SK-N-SH treated with all-trans-retinoic acid at 6 μM for 48 hours (cell line): ENCODE measurements around the gene MRGPRE.

Source experiments
- ATAC-seq: fragments of 200-7000 bp; cut with Tn5 transposase; 3 replicates; pipeline ENCODE4 v1.9.1; 2020; ENCODE audit warnings: mild to moderate bottlenecking, moderate library complexity
- ARNTL ChIP-seq: fragments of 450-650 bp; formaldehyde crosslinking; IDR thresholded peaks from 2 replicates; pipeline ENCODE4 v1.5.0; 2020; ENCODE audit warnings: low read depth, mild to moderate bottlenecking, moderate library complexity, borderline replicate concordance
- BACH2 ChIP-seq: fragments of 250-450 bp; sonication (Bioruptor Pico); IDR thresholded peaks from 2 replicates; pipeline ENCODE4 v1.9.0; 2021; ENCODE audit warnings: mild to moderate bottlenecking, borderline replicate concordance
- CSDC2 ChIP-seq: fragments of 250-450 bp; sonication (Bioruptor Pico); IDR thresholded peaks from 2 replicates; pipeline ENCODE4 v1.5.0; 2020; ENCODE audit warnings: mild to moderate bottlenecking, moderate library complexity
- ESRRG ChIP-seq: fragments of 250-450 bp; sonication (Bioruptor Pico); IDR thresholded peaks from 2 replicates; pipeline ENCODE4 v1.6.1; 2021; ENCODE audit warnings: mild to moderate bottlenecking
- GLIS3 ChIP-seq: fragments of 250-450 bp; sonication (Bioruptor Pico); IDR thresholded peaks from 2 replicates; pipeline ENCODE4 v1.5.0; 2020; ENCODE audit warnings: mild to moderate bottlenecking, moderate library complexity
- ISL1 ChIP-seq: fragments of 250-450 bp; sonication (Bioruptor Pico); IDR thresholded peaks from 2 replicates; pipeline ENCODE4 v2.1.2; 2022; ENCODE audit warnings: mild to moderate bottlenecking, moderate library complexity
- OSR1 ChIP-seq: fragments of 250-450 bp; sonication (Bioruptor Pico); IDR thresholded peaks from 2 replicates; pipeline ENCODE4 v1.8.0; 2022; ENCODE audit warnings: moderate library complexity, mild to moderate bottlenecking, inconsistent platforms
- PPARA ChIP-seq: fragments of 250-450 bp; sonication (Bioruptor Pico); IDR thresholded peaks from 2 replicates; pipeline ENCODE4 v1.5.0; 2020; ENCODE audit warnings: mild to moderate bottlenecking, borderline replicate concordance
- RARB ChIP-seq: fragments of 250-450 bp; sonication (Bioruptor Pico); IDR thresholded peaks from 2 replicates; pipeline ENCODE4 v1.8.0; 2021; ENCODE audit warnings: mild to moderate bottlenecking, moderate library complexity
- SNAI2 ChIP-seq: fragments of 250-450 bp; sonication (Bioruptor Pico); IDR thresholded peaks from 2 replicates; pipeline ENCODE4 v1.5.0; 2020; ENCODE audit warnings: mild to moderate bottlenecking, moderate library complexity
- TCF4 ChIP-seq: fragments of 250-450 bp; sonication (Bioruptor Pico); IDR thresholded peaks from 2 replicates; pipeline ENCODE4 v1.8.0; 2021; ENCODE audit warnings: mild to moderate bottlenecking, moderate library complexity, borderline replicate concordance
- TOX ChIP-seq: fragments of 250-450 bp; sonication (Bioruptor Pico); IDR thresholded peaks from 2 replicates; pipeline ENCODE4 v1.8.0; 2021; ENCODE audit warnings: mild to moderate bottlenecking, moderate library complexity, borderline replicate concordance
- ZC3H10 ChIP-seq: fragments of 250-450 bp; sonication (Bioruptor Pico); IDR thresholded peaks from 2 replicates; pipeline ENCODE4 v1.5.1; 2021; ENCODE audit warnings: mild to moderate bottlenecking, moderate library complexity
- ZFP3 ChIP-seq: fragments of 250-450 bp; sonication (Bioruptor Pico); IDR thresholded peaks from 2 replicates; pipeline ENCODE4 v1.5.0; 2020; ENCODE audit warnings: mild to moderate bottlenecking, moderate library complexity
- ZFP30 ChIP-seq: fragments of 450-650 bp; formaldehyde crosslinking; IDR thresholded peaks from 2 replicates; pipeline ENCODE4 v1.5.0; 2022; ENCODE audit warnings: mild to moderate bottlenecking, moderate library complexity
- ZNF565 ChIP-seq: fragments of 450-650 bp; formaldehyde crosslinking; conservative IDR thresholded peaks from 2 replicates; pipeline ENCODE4 v1.5.0; 2020; ENCODE audit warnings: low read depth, mild to moderate bottlenecking, moderate library complexity
- ZNF70 ChIP-seq: fragments of 450-650 bp; formaldehyde crosslinking; IDR thresholded peaks from 2 replicates; pipeline ENCODE4 v1.5.0; 2020; ENCODE audit warnings: mild to moderate bottlenecking, moderate library complexity
- ZNF8 ChIP-seq: fragments of 450-650 bp; formaldehyde crosslinking; IDR thresholded peaks from 2 replicates; pipeline ENCODE4 v1.5.0; 2020; ENCODE audit warnings: mild to moderate bottlenecking, moderate library complexity
- TF ChIP-seq, protein P1 (sequence below): fragments of 250-450 bp; sonication (Bioruptor Pico); IDR thresholded peaks from 2 replicates; pipeline ENCODE4 v1.5.1; 2021; ENCODE audit warnings: mild to moderate bottlenecking, moderate library complexity
- TF ChIP-seq, protein P2 (sequence below): fragments of 250-450 bp; sonication (Bioruptor Pico); IDR thresholded peaks from 2 replicates; pipeline ENCODE4 v1.8.0; 2020; ENCODE audit warnings: mild to moderate bottlenecking, moderate library complexity, borderline replicate concordance
- TF ChIP-seq, protein P3 (sequence below): fragments of 250-450 bp; sonication (Bioruptor Pico); IDR thresholded peaks from 2 replicates; pipeline ENCODE4 v1.8.0; 2021; ENCODE audit warnings: low read depth, mild to moderate bottlenecking, moderate library complexity, borderline replicate concordance
- TF ChIP-seq, protein P4 (sequence below): fragments of 250-450 bp; sonication (Bioruptor Pico); IDR thresholded peaks from 2 replicates; pipeline ENCODE4 v1.5.1; 2020; ENCODE audit warnings: low read depth, mild to moderate bottlenecking, moderate library complexity

The MRGPRE gene

DNA sequence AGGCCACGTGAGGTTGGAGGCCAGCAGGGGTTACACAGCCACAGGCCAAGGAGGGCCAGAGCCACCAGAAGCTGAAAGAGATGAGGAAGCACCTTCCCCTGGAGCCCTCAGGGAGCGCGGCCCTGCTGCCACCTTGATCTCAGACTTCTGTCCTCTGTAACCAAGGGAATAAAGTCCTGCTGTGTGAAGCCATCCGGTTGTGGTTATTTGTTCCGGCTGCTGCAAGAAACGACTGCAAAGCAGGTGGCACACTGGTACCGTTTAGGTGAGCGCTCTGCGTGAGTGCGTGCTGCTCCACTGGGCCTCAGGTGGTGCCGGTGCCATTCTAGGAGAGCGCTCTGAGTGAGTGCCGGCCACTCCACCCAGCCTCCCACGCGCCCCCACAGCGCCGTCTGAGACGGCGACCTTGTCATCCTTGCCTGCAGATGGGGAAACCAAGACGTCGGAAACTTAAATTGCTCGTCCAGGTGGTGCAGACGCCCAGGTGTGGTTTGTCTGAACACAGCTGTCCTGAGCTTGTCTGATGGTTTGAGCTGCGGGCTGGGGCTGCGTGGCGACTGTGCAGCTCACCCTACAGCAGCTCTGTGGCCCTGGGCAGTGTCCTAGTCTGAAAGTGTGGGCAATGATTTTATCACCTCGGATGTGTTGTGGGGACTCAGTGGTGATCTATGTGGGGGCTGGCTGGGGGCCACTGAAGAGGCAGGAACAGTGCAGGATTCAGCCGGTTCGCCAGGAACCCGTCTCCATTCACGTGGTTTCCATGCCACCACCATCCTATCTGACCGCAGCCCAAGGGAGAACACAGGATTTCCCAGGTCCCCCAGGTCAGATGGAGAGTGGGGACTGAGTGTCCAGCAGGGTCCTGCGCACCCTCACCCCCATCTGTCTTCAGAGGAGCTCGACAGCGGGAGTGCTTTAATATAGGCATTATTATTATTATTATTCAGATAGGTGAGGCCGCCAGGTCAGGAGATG is 9.0 kb downstream of the MRGPRE start (continued):
- TF ChIP-seq ZFP30 (CRISPR knock-in tag) (no peak), CSDC2 (CRISPR knock-in tag) (no peak)

DNA sequence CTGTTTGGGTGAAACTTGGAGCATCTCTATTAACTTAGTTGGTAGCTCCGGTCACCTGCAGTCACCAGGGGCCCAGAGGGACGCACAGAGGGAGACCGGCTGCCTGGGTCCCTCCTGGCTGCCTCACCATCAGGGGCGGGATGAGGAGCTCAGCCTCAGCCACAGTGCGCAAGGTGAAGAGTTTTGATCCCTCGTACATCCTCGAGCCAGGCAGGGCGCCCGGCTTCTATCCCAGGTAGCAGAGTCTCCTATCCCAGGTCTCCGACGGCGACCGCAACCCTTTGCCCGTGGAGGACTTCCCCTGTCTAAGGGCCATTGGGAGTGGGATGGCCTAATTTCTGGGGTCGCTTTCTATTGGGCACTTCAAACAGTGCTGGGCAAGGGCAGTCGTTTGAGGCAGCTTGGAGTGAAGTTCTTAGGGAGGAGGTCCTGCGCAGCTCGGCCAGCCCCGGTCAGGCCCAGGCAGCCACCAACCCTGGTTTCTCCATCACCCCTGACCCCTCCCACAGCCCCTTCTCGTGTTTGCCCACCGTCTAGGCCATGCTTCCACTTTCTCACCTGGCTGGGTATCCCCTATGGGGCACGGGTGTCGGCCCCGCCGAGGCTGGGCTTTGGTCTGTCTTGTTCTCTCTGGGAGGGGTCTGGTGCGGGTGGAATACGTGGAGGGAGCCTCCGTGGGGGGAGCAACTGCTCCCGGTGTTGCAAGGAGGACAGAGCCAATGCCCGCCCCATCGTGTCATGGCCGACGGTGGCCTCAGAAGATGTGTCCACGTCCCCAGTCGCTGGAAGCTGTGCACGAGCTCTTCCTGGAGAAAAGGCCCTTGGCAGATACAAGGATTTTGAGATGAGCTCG is 10.0 kb downstream of the MRGPRE start:
- no peak for ATAC-seq
- TF ChIP-seq SNAI2, result no peak
- TF ChIP-seq, protein P1, sequence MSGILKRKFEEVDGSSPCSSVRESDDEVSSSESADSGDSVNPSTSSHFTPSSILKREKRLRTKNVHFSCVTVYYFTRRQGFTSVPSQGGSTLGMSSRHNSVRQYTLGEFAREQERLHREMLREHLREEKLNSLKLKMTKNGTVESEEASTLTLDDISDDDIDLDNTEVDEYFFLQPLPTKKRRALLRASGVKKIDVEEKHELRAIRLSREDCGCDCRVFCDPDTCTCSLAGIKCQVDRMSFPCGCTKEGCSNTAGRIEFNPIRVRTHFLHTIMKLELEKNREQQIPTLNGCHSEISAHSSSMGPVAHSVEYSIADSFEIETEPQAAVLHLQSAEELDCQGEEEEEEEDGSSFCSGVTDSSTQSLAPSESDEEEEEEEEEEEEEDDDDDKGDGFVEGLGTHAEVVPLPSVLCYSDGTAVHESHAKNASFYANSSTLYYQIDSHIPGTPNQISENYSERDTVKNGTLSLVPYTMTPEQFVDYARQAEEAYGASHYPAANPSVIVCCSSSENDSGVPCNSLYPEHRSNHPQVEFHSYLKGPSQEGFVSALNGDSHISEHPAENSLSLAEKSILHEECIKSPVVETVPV, result no peak
- TF ChIP-seq ZFP30 (CRISPR knock-in tag), result no peak
- no peak for TF ChIP-seq TOX (CRISPR knock-in tag)
- no peak for TF ChIP-seq CSDC2 (CRISPR knock-in tag)
- TF ChIP-seq, protein P2, sequence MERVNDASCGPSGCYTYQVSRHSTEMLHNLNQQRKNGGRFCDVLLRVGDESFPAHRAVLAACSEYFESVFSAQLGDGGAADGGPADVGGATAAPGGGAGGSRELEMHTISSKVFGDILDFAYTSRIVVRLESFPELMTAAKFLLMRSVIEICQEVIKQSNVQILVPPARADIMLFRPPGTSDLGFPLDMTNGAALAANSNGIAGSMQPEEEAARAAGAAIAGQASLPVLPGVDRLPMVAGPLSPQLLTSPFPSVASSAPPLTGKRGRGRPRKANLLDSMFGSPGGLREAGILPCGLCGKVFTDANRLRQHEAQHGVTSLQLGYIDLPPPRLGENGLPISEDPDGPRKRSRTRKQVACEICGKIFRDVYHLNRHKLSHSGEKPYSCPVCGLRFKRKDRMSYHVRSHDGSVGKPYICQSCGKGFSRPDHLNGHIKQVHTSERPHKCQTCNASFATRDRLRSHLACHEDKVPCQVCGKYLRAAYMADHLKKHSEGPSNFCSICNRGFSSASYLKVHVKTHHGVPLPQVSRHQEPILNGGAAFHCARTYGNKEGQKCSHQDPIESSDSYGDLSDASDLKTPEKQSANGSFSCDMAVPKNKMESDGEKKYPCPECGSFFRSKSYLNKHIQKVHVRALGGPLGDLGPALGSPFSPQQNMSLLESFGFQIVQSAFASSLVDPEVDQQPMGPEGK (CRISPR knock-in tag), result no peak
- no peak for TF ChIP-seq PPARA (CRISPR knock-in tag)
- TF ChIP-seq, protein P3, sequence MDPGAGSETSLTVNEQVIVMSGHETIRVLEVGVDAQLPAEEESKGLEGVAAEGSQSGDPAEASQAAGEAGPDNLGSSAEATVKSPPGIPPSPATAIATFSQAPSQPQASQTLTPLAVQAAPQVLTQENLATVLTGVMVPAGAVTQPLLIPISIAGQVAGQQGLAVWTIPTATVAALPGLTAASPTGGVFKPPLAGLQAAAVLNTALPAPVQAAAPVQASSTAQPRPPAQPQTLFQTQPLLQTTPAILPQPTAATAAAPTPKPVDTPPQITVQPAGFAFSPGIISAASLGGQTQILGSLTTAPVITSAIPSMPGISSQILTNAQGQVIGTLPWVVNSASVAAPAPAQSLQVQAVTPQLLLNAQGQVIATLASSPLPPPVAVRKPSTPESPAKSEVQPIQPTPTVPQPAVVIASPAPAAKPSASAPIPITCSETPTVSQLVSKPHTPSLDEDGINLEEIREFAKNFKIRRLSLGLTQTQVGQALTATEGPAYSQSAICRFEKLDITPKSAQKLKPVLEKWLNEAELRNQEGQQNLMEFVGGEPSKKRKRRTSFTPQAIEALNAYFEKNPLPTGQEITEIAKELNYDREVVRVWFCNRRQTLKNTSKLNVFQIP, result no peak
- TF ChIP-seq ZFP3, result no peak
- no peak for TF ChIP-seq OSR1
- TF ChIP-seq ZNF8 (CRISPR knock-in tag), result no peak
- TF ChIP-seq ISL1 (CRISPR knock-in tag), result no peak
- TF ChIP-seq ARNTL (CRISPR knock-in tag), result no peak
- TF ChIP-seq ZNF70, result no peak
- TF ChIP-seq GLIS3 (CRISPR knock-in tag), result no peak
- TF ChIP-seq ZC3H10 (CRISPR knock-in tag), result no peak
- no peak for TF ChIP-seq RARB (CRISPR knock-in tag)
- TF ChIP-seq TCF4 (CRISPR knock-in tag), result no peak
- TF ChIP-seq, protein P4, sequence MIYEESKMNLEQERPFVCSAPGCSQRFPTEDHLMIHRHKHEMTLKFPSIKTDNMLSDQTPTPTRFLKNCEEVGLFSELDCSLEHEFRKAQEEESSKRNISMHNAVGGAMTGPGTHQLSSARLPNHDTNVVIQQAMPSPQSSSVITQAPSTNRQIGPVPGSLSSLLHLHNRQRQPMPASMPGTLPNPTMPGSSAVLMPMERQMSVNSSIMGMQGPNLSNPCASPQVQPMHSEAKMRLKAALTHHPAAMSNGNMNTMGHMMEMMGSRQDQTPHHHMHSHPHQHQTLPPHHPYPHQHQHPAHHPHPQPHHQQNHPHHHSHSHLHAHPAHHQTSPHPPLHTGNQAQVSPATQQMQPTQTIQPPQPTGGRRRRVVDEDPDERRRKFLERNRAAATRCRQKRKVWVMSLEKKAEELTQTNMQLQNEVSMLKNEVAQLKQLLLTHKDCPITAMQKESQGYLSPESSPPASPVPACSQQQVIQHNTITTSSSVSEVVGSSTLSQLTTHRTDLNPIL (CRISPR knock-in tag), result no peak
- no peak for TF ChIP-seq BACH2 (CRISPR knock-in tag)

DNA sequence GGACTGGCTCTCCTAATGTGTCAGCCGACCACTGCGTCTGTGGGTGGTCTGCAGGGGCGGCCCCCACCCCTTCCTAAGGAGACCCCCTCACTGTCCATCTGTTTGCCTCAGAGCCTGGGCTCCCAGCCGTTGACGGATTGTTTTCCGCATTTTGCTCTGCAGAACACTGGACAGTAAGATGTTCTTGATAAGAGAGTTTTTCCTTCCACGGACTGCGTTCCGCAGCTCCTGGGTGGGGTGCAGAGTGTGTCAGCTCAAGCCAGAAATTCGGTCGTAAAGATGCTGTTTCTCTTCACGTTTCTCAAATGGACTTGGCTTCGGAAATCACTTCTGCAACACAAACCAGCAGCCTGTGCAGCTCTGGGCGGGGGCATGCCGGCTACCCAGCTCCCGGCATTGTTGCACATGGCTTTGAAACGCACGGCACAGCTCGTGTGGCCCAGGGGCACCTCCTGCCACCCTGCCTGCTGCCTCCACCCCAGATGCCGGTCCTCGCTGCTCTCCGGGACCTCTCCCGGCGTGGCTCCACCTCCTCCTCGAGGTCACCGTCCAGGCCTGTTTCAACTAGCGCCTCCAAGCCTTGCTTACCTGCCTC is 10.7 kb downstream of the MRGPRE start:
- ATAC-seq, result no peak
- TF ChIP-seq ZFP30 (CRISPR knock-in tag) (no peak), ZNF8 (CRISPR knock-in tag) (no peak), ISL1 (CRISPR knock-in tag) (no peak), ESRRG (CRISPR knock-in tag) (no peak), BACH2 (CRISPR knock-in tag) (no peak), ZNF70 (no peak), RARB (CRISPR knock-in tag) (no peak), PPARA (CRISPR knock-in tag) (no peak), CSDC2 (CRISPR knock-in tag) (no peak), GLIS3 (CRISPR knock-in tag) (no peak), SNAI2 (no peak), ZNF565 (CRISPR knock-in tag) (no peak)
